ENCODE measurements around the gene KEL.
A peak's percentile ranks its signal among the peaks of the same experiment; 100 is the strongest.

The KEL gene

DNA sequence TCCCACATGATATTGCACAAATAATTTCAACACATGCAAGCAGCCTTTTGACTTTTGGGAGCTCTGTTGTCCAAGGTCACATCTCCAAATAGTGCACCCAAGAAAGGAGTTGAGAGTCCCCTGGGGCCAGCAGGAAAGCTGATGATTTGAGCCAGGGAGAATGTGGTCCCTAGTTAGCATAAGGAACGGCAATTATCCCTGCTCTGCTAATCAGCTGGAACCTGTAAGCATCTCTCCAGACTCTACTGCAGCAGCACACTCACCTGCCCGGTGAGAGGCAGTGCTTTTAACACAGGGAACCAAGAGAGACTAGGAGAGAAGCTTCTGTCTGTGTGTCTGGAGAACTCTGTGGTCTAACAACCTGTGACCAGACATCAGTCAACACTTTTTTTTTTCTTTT lies 45.7 kb downstream of the KEL start:
- TF ChIP-seq, protein P1, sequence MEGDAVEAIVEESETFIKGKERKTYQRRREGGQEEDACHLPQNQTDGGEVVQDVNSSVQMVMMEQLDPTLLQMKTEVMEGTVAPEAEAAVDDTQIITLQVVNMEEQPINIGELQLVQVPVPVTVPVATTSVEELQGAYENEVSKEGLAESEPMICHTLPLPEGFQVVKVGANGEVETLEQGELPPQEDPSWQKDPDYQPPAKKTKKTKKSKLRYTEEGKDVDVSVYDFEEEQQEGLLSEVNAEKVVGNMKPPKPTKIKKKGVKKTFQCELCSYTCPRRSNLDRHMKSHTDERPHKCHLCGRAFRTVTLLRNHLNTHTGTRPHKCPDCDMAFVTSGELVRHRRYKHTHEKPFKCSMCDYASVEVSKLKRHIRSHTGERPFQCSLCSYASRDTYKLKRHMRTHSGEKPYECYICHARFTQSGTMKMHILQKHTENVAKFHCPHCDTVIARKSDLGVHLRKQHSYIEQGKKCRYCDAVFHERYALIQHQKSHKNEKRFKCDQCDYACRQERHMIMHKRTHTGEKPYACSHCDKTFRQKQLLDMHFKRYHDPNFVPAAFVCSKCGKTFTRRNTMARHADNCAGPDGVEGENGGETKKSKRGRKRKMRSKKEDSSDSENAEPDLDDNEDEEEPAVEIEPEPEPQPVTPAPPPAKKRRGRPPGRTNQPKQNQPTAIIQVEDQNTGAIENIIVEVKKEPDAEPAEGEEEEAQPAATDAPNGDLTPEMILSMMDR (IDR thresholded peaks at IDR 0.05; ENCODE audit: low read depth, low read length) = no peak
- Histone ChIP-seq H3K27me3 (ENCODE audit: insufficient read depth, low read depth, severe bottlenecking) (no peaks in the 10 kb centered on the region), H3K4me3 (ENCODE audit: low read depth, low read length) (no peak overlapping the region), H3K36me3 (no peaks in the 10 kb centered on the region), H3K9me3 (ENCODE audit: severe bottlenecking) (no peaks in the 10 kb centered on the region), H3K27ac (no peak overlapping the region)
- DNase-seq = no peak

DNA sequence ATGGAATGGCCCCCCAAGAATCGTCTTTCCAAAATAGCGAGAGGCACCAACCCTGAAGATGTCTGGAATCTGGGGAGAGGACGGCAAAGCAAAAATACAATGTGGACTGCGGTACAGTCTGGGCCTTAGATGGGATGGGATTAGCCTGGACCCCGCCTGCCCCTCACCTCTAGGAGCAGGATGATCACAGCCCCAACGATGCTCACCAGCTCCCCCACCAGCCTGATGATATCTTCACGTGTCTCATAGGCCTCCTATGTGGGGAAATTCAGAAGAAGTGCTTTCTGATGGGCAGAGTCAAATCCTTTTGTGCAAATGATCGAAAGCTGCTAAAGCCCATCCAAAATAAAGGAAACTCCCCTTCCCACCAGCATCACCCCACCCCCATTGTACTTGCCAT lies 46.8 kb downstream of the KEL start:
- H3K36me3 ChIP-seq = no peaks in the 10 kb centered on the region
- TF ChIP-seq, protein P1 (IDR thresholded peaks at IDR 0.05; ENCODE audit: low read depth, low read length) = 0 out of 2 replicates have a peak, but pooled peaks have one; percentile 6
- H3K27me3 ChIP-seq (ENCODE audit: insufficient read depth, low read depth, severe bottlenecking) = no peaks in the 10 kb centered on the region
- no peak overlapping the region for H3K4me3 ChIP-seq (ENCODE audit: low read depth, low read length)
- no peaks in the 10 kb centered on the region for H3K9me3 ChIP-seq (ENCODE audit: severe bottlenecking)
- no peak for DNase-seq
- H3K27ac ChIP-seq = no peak overlapping the region

DNA sequence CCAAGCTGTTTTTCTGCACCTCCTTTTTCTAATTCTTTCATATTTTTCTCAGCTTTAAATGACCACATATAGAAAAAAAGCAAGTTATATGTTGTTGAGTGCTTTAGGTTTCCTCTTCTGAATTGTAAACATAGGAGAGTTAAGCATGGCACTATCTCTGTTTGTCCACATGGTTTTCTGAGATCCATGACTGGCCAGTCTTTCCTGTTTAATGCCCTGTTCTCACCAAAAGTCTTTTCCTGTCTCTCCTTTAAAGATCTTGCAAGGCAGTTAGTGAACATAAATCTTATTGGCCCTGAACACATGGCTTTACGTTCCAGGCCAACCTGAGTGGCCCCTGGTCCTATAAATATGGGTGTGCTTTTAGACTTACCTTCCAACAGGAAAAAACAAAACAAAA lies 48.0 kb downstream of the KEL start:
- Histone ChIP-seq H3K4me3 (ENCODE audit: low read depth, low read length) (no peak overlapping the region), H3K36me3 (no peaks in the 10 kb centered on the region), H3K9me3 (ENCODE audit: severe bottlenecking) (no peaks in the 10 kb centered on the region), H3K27me3 (ENCODE audit: insufficient read depth, low read depth, severe bottlenecking) (no peaks in the 10 kb centered on the region), H3K27ac (no peak overlapping the region)
- TF ChIP-seq, protein P1 (IDR thresholded peaks at IDR 0.05; ENCODE audit: low read depth, low read length) = no peak
- no peak for DNase-seq

DNA sequence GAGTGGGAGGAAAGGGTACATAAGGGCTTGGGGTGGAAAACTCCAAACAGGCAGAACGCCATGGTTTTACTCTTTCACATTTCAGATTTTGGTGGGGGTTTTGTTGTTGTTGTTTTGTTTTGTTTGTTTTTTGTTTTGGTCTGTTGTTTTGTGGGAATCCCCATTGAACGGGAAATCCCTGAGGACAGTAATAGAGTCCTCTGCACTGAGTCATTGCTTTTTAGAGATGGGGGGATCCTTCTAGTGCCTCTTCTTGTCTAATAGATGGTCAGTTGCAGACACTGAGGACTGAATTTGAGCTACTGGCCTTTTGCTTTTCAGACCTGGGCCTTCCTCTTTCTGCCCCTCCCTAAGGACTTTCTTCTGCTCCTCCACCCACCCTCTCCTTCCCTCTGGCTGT lies 48.6 kb downstream of the KEL start:
- H3K9me3 ChIP-seq (ENCODE audit: severe bottlenecking) = no peaks in the 10 kb centered on the region
- H3K27ac ChIP-seq = no peak overlapping the region
- no peak for DNase-seq
- no peaks in the 10 kb centered on the region for H3K36me3 ChIP-seq
- no peak overlapping the region for H3K4me3 ChIP-seq (ENCODE audit: low read depth, low read length)
- no peaks in the 10 kb centered on the region for H3K27me3 ChIP-seq (ENCODE audit: insufficient read depth, low read depth, severe bottlenecking)
- TF ChIP-seq, protein P1 (IDR thresholded peaks at IDR 0.05; ENCODE audit: low read depth, low read length) = no peak

DNA sequence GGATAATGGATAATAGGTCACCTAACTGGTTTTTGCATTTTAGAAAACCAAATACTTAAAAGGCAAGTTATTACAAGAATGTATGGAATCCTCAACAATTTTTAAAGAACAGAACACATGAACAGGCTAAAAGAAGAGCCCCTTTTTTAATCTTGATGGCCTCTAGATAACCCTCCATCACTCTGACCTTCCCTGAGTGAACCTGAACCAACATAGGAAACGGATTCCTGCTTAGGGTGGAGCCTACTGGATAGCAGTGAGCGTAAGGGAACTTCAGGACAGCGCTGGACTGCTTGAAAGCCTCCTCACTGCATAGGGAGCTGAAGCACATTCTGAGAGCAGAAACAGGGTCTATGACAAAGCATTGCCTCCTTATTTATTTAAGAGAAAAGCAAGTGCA lies 49.1 kb downstream of the KEL start:
- Histone ChIP-seq H3K27me3 (ENCODE audit: insufficient read depth, low read depth, severe bottlenecking) (no peaks in the 10 kb centered on the region), H3K36me3 (no peaks in the 10 kb centered on the region), H3K27ac (no peak overlapping the region), H3K4me3 (ENCODE audit: low read depth, low read length) (no peak overlapping the region), H3K9me3 (ENCODE audit: severe bottlenecking) (no peaks in the 10 kb centered on the region)
- DNase-seq = no peak
- TF ChIP-seq, protein P1 (IDR thresholded peaks at IDR 0.05; ENCODE audit: low read depth, low read length) = no peak

DNA sequence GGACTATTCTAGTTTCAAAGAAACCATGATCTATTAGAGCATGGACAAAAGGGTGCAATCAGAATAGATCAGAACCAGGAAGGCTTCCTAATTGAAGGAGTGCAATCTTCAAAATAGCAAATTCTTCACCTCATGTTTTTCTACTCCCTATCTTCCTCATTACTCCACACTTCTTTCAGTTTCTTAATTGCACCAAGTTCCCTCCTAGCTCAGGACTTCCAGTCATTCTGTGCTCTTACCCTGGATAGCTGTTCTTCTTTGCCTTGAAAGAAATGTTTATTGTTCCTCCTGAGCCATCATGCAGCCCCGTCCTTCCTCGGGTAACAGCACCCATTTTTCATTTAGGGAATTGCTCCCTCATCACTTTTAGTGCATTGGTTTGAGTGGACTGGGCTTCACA lies 51.7 kb downstream of the KEL start:
- Histone ChIP-seq H3K9me3 (ENCODE audit: severe bottlenecking) (peaks cover 3% of the 10 kb centered on the region), H3K27ac (no peak overlapping the region), H3K4me3 (ENCODE audit: low read depth, low read length) (no peak overlapping the region), H3K36me3 (no peaks in the 10 kb centered on the region), H3K27me3 (ENCODE audit: insufficient read depth, low read depth, severe bottlenecking) (no peaks in the 10 kb centered on the region)
- TF ChIP-seq, protein P1 (IDR thresholded peaks at IDR 0.05; ENCODE audit: low read depth, low read length) = no peak
- DNase-seq = no peak
